Naive B cell (primary cell): ENCODE measurements around the gene RALGAPA2. TPM values are rescaled to one million over a fixed set of nuclear protein-coding genes. Genes with fewer than 3 reads are reported as not detected.

Experiments used
- ATAC-seq, 2 donors: fragments of 150-1000 bp; cut with Tn5 transposase; 2 replicates each; pipeline ENCODE4 v1.10.0; 2021; ENCODE audit warnings: low read depth in 2 of 2, mild to moderate bottlenecking in 2 of 2, moderate library complexity in 2 of 2
- DNase-seq: peaks from one replicate; pipeline ENCODE4 v3.0.0; 2022
- H3K27ac Mint-ChIP-seq, 6 donors: one replicate each; pipeline ENCODE4 v1.8.0; 2020 to 2022; ENCODE audit warnings: mild to moderate bottlenecking in 6 of 6, mixed read lengths in 6 of 6, moderate library complexity in 5 of 6, inconsistent platforms in 2 of 6
- H3K27me3 Mint-ChIP-seq, 3 donors: one replicate each; pipeline ENCODE4 v1.8.0; 2021 to 2022; ENCODE audit warnings: mixed read lengths in 3 of 3, mild to moderate bottlenecking in 1 of 3
- H3K36me3 Mint-ChIP-seq, 2 donors: one replicate each; pipeline ENCODE4 v1.8.0; 2020 to 2022; ENCODE audit warnings: mixed read lengths in 2 of 2, inconsistent platforms in 1 of 2, mild to moderate bottlenecking in 1 of 2
- H3K4me1 Mint-ChIP-seq, 3 donors: one replicate each; pipeline ENCODE4 v1.8.0; 2020 to 2022; ENCODE audit warnings: mixed read lengths in 3 of 3, inconsistent platforms in 1 of 3, mild to moderate bottlenecking in 1 of 3, moderate library complexity in 1 of 3
- H3K4me3 Mint-ChIP-seq, 8 donors: one replicate each; pipeline ENCODE4 v1.8.0; 2020 to 2022; ENCODE audit warnings: mild to moderate bottlenecking in 8 of 8, mixed read lengths in 8 of 8, moderate library complexity in 8 of 8, inconsistent platforms in 2 of 8
- H3K9me3 Mint-ChIP-seq, 7 donors: one replicate each; pipeline ENCODE4 v1.8.0; 2020 to 2022; ENCODE audit warnings: mixed read lengths in 7 of 7, mild to moderate bottlenecking in 5 of 7, inconsistent platforms in 2 of 7, moderate library complexity in 1 of 7
- polyA plus RNA-seq, 6 donors: library from polyadenylated mRNA; unstranded; fragments of 300-500 nt; fragmentation: Illumina TruSeq; gene quantifications; one replicate each; pipeline ENCODE4 v1.2.3, GENCODE V29; 2021; ENCODE audit warnings: low read depth in 6 of 6

RALGAPA2 gene
- polyA plus RNA-seq, 6 donors from 2014 or later, result 3.6 to 7.3 (median 5.5) TPM

DNA sequence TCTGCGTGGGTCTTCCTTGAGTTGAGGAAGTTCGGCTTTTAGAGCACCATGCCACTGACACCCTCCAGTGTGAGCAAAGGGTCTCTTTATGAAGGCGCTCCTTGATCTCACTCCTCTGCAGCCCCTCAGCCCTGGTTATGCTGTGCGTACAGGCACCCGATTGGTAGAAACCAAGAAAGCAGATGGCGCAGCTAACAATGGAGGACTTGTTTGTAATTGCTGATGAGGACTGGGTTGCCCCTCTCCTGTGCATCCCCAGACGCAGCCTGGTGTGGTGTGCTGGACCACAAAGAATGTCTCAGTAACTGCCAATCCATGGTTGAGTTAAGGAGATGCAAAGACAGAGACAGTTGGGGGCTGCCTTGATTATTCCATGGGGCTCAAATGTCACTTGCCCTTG lies 314.3 kb downstream of the RALGAPA2 start:
- H3K4me3 Mint-ChIP-seq, result no peak overlapping the region
- H3K36me3 Mint-ChIP-seq, result peaks cover 7 to 17% of the 10 kb centered on the region in 2 donors
- DNase-seq (no peak), ATAC-seq (no peak)
- no peaks in the 10 kb centered on the region for H3K4me1 Mint-ChIP-seq
- no peak overlapping the region for H3K27ac Mint-ChIP-seq
- H3K9me3 Mint-ChIP-seq, result no peaks in the 10 kb centered on the region
- no peaks in the 10 kb centered on the region for H3K27me3 Mint-ChIP-seq

DNA sequence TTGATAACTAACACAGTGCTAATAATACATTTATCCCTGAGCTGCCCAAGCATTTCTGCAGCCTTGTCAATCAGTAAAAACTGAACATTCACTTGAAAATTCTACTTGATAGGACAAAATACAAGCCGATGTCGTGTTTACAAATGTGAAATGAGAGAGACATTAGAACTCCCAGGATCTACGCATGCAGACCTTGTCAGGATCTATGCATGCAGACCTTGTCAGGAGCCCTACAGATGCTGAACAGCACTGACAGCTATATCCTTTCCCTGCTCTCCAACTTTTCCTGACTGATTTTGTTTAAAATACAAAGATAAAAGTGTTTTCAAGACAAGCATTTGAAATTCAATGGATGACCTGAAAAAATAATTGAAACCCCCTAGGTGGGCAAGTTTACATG lies 315.6 kb downstream of the RALGAPA2 start:
- no peaks in the 10 kb centered on the region for H3K9me3 Mint-ChIP-seq
- DNase-seq, result no peak
- ATAC-seq, result no peak
- no peaks in the 10 kb centered on the region for H3K27me3 Mint-ChIP-seq
- no peak overlapping the region for H3K4me3 Mint-ChIP-seq
- H3K27ac Mint-ChIP-seq, result no peak overlapping the region
- peaks cover 7 to 17% of the 10 kb centered on the region in 2 donors for H3K36me3 Mint-ChIP-seq
- no peaks in the 10 kb centered on the region for H3K4me1 Mint-ChIP-seq

DNA sequence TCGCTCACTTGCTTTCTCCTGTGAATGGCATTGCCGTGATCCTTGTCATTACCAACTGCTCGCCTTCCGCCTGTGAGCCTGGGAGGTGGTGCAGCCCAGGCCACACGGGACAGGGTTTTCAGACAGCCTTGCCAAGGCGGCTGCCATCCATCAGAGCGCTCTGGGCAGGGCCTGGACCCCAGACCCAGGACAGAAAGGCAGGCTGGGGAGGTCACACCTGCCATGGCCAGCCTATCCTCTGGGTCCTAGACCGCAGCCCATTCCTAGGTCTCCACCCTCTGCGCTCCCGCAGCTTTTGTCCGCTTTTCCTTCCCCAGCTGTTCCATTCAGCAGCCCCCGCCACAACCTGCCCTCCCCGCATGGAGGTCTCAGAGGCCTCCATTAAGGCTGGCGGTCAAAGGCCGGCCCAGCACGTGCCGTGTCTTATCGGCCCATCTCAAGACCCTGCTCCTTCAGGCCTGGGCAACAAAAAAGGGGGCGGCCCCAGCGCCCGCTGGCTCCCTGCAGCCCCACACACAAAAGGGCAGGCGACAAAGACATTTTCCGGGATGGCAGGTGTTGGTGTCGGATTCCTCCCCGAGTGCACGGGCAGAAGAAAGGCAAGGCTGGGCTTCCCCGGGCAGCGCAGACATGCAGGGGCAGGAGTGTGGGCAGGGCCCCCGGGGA lies 316.4 kb downstream of the RALGAPA2 start:
- no peaks in the 10 kb centered on the region for H3K9me3 Mint-ChIP-seq
- H3K4me1 Mint-ChIP-seq, result no peaks in the 10 kb centered on the region
- H3K4me3 Mint-ChIP-seq, result no peak overlapping the region
- DNase-seq (no peak), ATAC-seq (no peak)
- no peaks in the 10 kb centered on the region for H3K27me3 Mint-ChIP-seq
- H3K36me3 Mint-ChIP-seq, result peaks cover 7 to 17% of the 10 kb centered on the region in 2 donors
- no peak overlapping the region for H3K27ac Mint-ChIP-seq

DNA sequence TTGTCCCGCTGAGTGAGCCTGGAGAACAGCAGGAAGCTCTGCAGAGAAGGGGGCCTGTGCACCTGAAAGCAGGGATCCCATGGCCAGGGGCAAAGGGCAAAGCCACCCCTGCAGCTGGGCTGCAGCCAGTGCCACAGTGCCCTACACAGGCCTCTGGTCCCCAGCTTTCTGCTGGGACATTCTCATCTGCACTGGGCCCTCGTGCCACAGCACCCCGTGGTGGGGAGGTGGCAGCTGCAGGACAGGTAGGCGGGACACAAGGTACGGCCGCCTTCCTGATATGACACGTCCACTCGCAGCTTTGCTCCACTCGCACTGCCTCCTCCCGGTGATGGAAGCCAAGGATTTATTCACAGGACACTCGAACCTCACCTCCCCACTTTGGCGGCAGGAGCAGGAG lies 317.4 kb downstream of the RALGAPA2 start:
- no peaks in the 10 kb centered on the region for H3K27me3 Mint-ChIP-seq
- no peak for ATAC-seq
- DNase-seq, result no peak
- H3K9me3 Mint-ChIP-seq, result no peaks in the 10 kb centered on the region
- no peak overlapping the region for H3K4me3 Mint-ChIP-seq
- H3K27ac Mint-ChIP-seq, result peak overlapping the region in 1 of 6 donors; percentile 62
- H3K4me1 Mint-ChIP-seq, result no peaks in the 10 kb centered on the region
- H3K36me3 Mint-ChIP-seq, result peaks cover 8 to 17% of the 10 kb centered on the region in 2 donors

DNA sequence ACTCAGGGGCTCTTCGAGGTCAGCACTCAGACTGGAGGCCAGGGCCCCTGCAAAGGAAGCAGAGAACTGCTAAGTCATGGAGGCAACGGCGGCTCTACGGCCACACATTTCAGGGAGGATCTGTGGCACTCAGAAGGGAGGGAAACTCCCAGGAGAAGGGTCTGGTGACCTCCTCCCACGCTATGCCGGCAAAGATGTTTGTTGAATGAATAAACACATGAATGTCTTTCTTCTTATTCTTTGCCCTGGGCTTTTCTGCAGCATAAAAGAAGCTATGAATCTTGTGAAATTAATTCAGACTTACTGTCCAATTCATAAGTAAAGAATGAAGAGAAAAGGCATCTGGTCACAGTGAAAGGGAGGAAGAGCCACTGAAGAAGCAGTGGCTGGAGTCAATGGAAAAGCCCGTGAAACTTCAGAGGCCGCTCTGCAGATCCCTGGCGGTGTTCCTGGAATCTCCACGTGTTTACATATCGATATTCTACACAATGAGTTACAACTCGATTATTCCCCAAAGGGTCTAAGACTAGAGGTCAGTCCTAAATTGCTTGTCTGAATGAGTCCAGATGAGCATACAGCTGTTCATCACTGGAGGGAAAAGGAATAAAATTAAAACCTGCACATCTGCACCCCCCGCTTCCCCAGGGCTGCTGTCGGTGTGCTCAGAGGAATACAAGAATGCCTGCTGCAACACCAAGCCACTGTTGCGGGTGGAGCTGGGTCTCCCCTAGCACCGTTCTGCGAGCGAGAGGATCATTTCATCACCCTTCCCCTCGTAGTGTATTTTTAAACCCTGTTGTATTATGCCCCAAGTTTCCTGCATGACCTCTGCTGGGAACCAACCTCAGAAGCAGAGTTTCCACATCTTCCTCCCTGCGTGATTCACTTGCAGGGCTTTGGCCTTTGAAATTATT lies 319.0 kb downstream of the RALGAPA2 start:
- H3K4me1 Mint-ChIP-seq, result no peaks in the 10 kb centered on the region
- H3K36me3 Mint-ChIP-seq, result peaks cover 7 to 20% of the 10 kb centered on the region in 2 donors
- H3K27ac Mint-ChIP-seq, result peak overlapping the region in 1 of 6 donors; percentile 8
- H3K9me3 Mint-ChIP-seq, result no peaks in the 10 kb centered on the region
- DNase-seq (no peak), ATAC-seq (no peak)
- no peaks in the 10 kb centered on the region for H3K27me3 Mint-ChIP-seq
- H3K4me3 Mint-ChIP-seq, result no peak overlapping the region

DNA sequence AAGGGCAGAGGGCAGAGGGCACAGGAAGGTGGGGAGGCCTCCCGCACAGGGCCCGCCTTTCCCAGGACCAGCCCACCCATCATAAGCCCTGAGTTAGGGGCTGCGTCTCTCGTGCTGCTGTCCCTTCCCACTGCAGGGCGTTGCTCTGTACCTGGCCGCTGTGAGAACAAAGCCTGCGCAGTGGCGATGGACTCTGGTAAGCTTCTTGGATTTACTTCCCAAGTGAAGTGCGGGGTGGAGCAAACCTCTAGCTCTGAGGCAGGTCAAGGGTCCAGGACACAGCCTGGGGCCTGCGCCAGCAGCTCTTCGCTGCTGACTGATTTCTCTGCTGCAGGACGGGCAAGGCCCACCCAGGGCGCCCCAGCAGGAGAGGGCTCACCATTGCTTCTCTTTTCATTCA lies 320.7 kb downstream of the RALGAPA2 start:
- no peak for DNase-seq
- Mint-ChIP-seq H3K27me3 (no peaks in the 10 kb centered on the region), H3K4me1 (no peaks in the 10 kb centered on the region), H3K4me3 (no peak overlapping the region), H3K27ac (no peak overlapping the region), H3K9me3 (no peaks in the 10 kb centered on the region), H3K36me3 (peaks cover 6 to 20% of the 10 kb centered on the region in 2 donors)
- ATAC-seq, result no peak

DNA sequence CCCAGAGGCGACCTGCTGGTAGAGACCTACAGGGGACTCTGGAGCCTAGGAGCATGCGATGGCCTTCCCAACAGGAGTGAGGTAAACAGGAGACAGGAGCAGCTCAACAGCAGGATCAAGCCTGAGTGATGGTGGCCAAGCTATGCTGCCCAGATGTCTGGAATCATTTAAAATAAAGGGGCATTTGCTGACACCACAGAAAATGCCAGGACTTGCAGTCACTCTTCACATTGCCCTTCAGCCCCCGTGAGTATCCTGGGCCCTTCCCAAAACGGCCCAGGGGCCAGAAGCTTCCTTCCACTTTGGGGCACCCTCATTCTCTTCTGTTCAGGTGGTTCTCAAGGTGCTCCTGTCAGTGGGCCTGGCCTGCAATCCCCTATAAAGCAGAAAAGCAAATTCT lies 321.3 kb downstream of the RALGAPA2 start:
- Mint-ChIP-seq H3K36me3 (peaks cover 6 to 20% of the 10 kb centered on the region in 2 donors), H3K9me3 (no peaks in the 10 kb centered on the region), H3K4me1 (no peaks in the 10 kb centered on the region), H3K4me3 (no peak overlapping the region), H3K27me3 (no peaks in the 10 kb centered on the region), H3K27ac (no peak overlapping the region)
- DNase-seq (no peak), ATAC-seq (no peak)

DNA sequence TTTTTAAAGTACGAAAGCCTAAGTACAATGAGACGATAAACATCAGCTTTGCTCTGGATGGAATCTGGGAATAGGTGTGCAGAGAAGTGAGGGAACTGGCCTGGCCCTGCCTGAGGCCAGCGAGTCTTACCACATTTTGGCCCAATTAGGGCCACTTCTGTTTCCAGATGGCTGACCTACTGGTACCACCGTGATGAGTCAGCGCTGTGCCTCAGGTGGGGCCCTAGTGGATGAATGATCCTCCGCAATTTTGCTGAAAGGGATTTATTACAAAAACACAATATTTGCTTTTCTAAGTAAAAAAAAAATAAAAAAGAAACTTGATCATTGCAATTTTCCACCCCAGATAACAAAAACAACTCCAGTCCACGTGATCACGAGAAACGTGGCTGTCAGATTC lies 322.1 kb downstream of the RALGAPA2 start:
- Mint-ChIP-seq H3K4me1 (no peaks in the 10 kb centered on the region), H3K36me3 (peaks cover 6 to 20% of the 10 kb centered on the region in 2 donors), H3K4me3 (no peak overlapping the region), H3K9me3 (no peaks in the 10 kb centered on the region), H3K27ac (no peak overlapping the region), H3K27me3 (no peaks in the 10 kb centered on the region)
- ATAC-seq (no peak), DNase-seq (no peak)

DNA sequence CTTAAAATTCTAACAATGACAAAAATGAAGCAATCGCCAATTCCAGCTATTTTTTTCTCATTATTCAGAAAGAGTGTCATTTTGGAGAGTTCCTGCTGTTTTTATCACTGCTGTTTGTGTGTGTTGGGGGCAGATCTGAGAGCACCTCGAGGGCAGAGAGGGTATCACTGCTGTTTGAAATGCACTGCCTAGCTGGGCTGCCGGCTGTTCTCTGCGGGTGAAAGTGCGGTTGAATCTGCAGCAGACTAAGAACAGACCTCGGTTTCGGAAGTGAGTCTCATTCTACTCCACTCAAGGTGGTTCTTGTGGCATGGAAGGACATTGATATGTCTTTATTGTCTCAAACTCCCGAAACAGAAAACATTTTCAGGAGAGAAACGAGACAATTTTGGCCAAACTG lies 326.3 kb downstream of the RALGAPA2 start:
- peaks cover 0 to 2% (median 0%) of the 10 kb centered on the region in 7 donors for H3K9me3 Mint-ChIP-seq
- peaks cover 6% of the 10 kb centered on the region in 2 donors for H3K36me3 Mint-ChIP-seq
- H3K27me3 Mint-ChIP-seq, result peaks cover 0 to 12% (median 4%) of the 10 kb centered on the region in 3 donors
- no peak for ATAC-seq
- no peak for DNase-seq
- no peak overlapping the region for H3K4me3 Mint-ChIP-seq
- H3K27ac Mint-ChIP-seq, result peak overlapping the region in 1 of 6 donors; percentile 48
- no peaks in the 10 kb centered on the region for H3K4me1 Mint-ChIP-seq

DNA sequence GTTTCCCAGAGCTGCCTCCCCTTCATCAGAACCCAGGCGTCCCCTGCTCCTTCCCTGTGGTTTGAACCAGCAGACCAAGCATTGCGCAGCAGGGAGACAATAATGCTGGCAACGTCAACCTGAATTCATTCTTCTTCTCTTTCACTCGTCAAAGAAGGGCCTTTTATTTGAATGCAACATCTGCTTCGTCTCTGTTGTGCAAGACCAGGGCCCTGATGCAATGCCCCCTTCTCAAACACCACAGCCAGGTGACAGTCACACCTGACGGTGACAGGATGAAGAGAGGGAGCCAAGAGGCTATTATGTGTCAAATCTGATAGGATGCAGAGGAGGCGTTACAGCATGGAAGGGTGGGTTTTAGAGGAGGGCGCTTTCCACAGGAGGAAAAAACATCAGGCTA lies 336.6 kb downstream of the RALGAPA2 start:
- Mint-ChIP-seq H3K27me3 (peaks cover 56 to 72% (median 58%) of the 10 kb centered on the region in 3 donors), H3K36me3 (no peaks in the 10 kb centered on the region), H3K9me3 (peaks cover 0 to 4% (median 0%) of the 10 kb centered on the region in 7 donors), H3K4me1 (no peaks in the 10 kb centered on the region), H3K27ac (no peak overlapping the region), H3K4me3 (no peak overlapping the region)
- ATAC-seq (no peak), DNase-seq (no peak)

DNA sequence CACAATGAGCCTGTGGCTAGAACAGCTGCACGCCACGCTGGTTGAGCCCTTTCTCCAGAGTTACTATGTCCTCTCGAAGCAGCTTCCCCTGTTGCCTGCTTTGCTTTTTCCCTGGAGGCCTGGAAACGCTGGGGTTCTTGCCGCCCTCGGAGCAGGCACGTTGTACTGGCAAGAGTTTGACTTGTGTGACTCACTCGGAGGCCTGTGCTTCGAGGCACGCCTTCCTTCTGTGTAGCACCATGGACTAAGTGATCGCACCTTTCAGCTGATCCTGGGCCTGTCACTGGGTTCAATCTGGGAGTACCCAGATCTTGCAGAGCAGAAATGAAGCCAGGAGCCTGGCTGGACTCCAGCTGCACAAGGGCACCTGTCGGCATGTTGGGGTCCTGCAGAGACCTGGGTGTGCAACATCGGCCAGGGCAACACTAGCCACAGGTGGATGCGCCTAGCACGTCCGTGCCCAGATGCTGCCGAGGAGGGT lies 339.3 kb downstream of the RALGAPA2 start:
- DNase-seq (no peak), ATAC-seq (no peak)
- H3K4me3 Mint-ChIP-seq, result no peak overlapping the region
- no peaks in the 10 kb centered on the region for H3K9me3 Mint-ChIP-seq
- H3K4me1 Mint-ChIP-seq, result peaks cover 5 to 6% (median 5%) of the 10 kb centered on the region in 3 donors
- H3K27me3 Mint-ChIP-seq, result peaks cover 63 to 73% (median 68%) of the 10 kb centered on the region in 3 donors
- H3K27ac Mint-ChIP-seq, result no peak overlapping the region
- peaks cover 5 to 7% of the 10 kb centered on the region in 2 donors for H3K36me3 Mint-ChIP-seq

DNA sequence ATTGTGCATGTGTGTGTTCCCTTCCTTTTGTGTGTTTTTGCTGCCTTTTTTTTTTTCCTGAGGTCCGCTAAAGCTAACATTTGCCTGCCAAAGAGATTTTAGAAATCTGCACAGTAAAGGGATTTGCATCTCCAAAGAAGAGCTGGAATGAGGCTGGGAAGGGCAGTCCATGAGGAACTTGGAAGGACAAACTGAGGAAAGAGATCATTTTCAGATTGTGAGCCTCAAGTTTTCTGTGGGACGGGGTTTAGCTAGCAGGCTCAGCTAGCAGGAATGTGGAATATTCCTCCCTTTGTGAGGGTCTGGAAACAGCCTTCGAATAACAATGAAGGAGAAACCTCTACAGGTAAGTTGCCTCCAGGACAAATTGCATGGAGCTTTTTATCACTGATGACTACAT lies 340.8 kb downstream of the RALGAPA2 start:
- H3K36me3 Mint-ChIP-seq, result peaks cover 5 to 7% of the 10 kb centered on the region in 2 donors
- ATAC-seq (no peak), DNase-seq (no peak)
- H3K4me3 Mint-ChIP-seq, result no peak overlapping the region
- H3K9me3 Mint-ChIP-seq, result no peaks in the 10 kb centered on the region
- H3K27me3 Mint-ChIP-seq, result peaks cover 68 to 69% (median 69%) of the 10 kb centered on the region in 3 donors
- no peak overlapping the region for H3K27ac Mint-ChIP-seq
- H3K4me1 Mint-ChIP-seq, result peaks cover 8 to 12% (median 9%) of the 10 kb centered on the region in 3 donors

DNA sequence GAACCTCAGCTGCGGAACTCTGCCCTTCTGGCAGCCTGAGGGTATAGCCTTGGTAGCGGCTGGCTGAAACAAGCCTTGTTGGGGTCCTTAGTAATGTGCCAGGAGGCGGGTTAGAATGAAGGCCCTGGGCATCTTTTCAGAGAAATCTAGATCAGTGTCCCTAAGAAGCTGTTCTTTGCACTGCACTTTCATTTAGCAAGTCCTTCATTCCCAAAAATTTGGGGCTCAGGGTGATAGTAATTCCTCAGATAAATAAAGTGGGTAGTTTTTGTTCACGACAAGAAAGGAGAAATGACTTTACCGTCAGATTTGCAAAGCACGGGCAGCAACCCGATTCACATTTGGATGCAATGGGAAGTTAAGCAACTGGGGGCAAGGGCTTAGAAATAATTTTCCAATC lies 341.4 kb downstream of the RALGAPA2 start:
- H3K9me3 Mint-ChIP-seq, result no peaks in the 10 kb centered on the region
- H3K4me1 Mint-ChIP-seq, result peaks cover 11 to 12% (median 11%) of the 10 kb centered on the region in 3 donors
- no peak for DNase-seq
- H3K27me3 Mint-ChIP-seq, result peaks cover 66 to 73% (median 72%) of the 10 kb centered on the region in 3 donors
- ATAC-seq, result no peak
- peaks cover 5 to 7% of the 10 kb centered on the region in 2 donors for H3K36me3 Mint-ChIP-seq
- no peak overlapping the region for H3K27ac Mint-ChIP-seq
- no peak overlapping the region for H3K4me3 Mint-ChIP-seq
